ENCODE data around the gene OR3A1. TPM values are rescaled to one million over a fixed set of nuclear protein-coding genes. Genes with fewer than 3 reads are reported as not detected.

Gene OR3A1
- total and polyA plus RNA-seq, 2 of the 8 experiments (the other 6 are each of a cell fraction or from before 2014, with no cell fraction given) = not detected

- Histone ChIP-seq H2BK20ac (ENCODE audit: low read length) (no peak overlapping the region), H3K4ac (replicated peaks; ENCODE audit: insufficient read length, low read depth, low read length) (no peak overlapping the region), H3K79me2 (ENCODE audit: control insufficient read depth in 1 of 2, insufficient read depth in 2 of 2, low read length in 2 of 2) (no peaks in the 10 kb centered on the region), H3K36me3 (ENCODE audit: control insufficient read depth in 2 of 4, insufficient read depth in 4 of 4, low read length in 3 of 4) (no peaks in the 10 kb centered on the region), H4K8ac (ENCODE audit: extremely low read depth, insufficient read depth, low read length) (no peak overlapping the region), H3K79me1 (ENCODE audit: low read depth, low read length) (no peaks in the 10 kb centered on the region; the same call in 1 of the 2 replicates), H3K27me3 (replicated peaks in 1 of 4; ENCODE audit: control insufficient read depth in 3 of 4, extremely low read depth in 1 of 4, insufficient read depth in 3 of 4, low read length in 3 of 4) (no peaks in the 10 kb centered on the region), H3K14ac (ENCODE audit: insufficient read length) (no peak overlapping the region), H3K18ac (ENCODE audit: extremely low read depth, low read length) (no peak overlapping the region), H3K9me3 (ENCODE audit: insufficient read depth in 2 of 2, low read depth in 1 of 2, low read length in 1 of 2) (peaks cover 21 to 37% of the 10 kb centered on the region in 2 experiments; a peak in 3 of 4 replicates), H3K4me1 (replicated peaks in 1 of 4; ENCODE audit: control insufficient read depth in 3 of 4, insufficient read depth in 4 of 4, low read length in 3 of 4) (no peaks in the 10 kb centered on the region), H2BK120ac (replicated peaks; ENCODE audit: low read depth, low read length) (no peak overlapping the region), H2BK5ac (ENCODE audit: low read depth, low read length) (no peak overlapping the region), H3K9ac (replicated peaks in 1 of 4; ENCODE audit: extremely low read depth in 1 of 4, low read depth in 3 of 4, low read length in 3 of 4) (no peak overlapping the region), H2BK12ac (ENCODE audit: low read depth, low read length) (no peak overlapping the region), H4K20me1 (replicated peaks in 1 of 2; ENCODE audit: control insufficient read depth in 1 of 2, insufficient read depth in 2 of 2, low read length in 2 of 2) (no peaks in the 10 kb centered on the region), H4K91ac (replicated peaks; ENCODE audit: insufficient read length, low read length) (no peak overlapping the region), H3K23ac (ENCODE audit: insufficient read length) (no peak overlapping the region), H3K4me2 (ENCODE audit: insufficient read depth in 1 of 2, low read depth in 2 of 2, low read length in 2 of 2) (no peak overlapping the region), H2AFZ (ENCODE audit: low read length) (no peak overlapping the region), H3K4me3 (ENCODE audit: extremely low read depth in 1 of 4, insufficient read depth in 2 of 4, low read depth in 3 of 4, low read length in 4 of 4) (no peak overlapping the region), H3K56ac (replicated peaks; ENCODE audit: insufficient read length, low read depth, low read length) (no peak overlapping the region), H3K23me2 (ENCODE audit: low read depth, low read length) (no peaks in the 10 kb centered on the region; the same call in 1 of the 2 replicates), H4K5ac (ENCODE audit: insufficient read length, low read depth, low read length) (no peak overlapping the region), H2AK5ac (ENCODE audit: low read depth, low read length) (no peak overlapping the region), H2BK15ac (ENCODE audit: low read length) (no peak overlapping the region), H3K27ac (ENCODE audit: low read depth, low read length) (no peak overlapping the region)
- no peak for FAIRE-seq
- TF ChIP-seq SIRT6 (IDR thresholded peaks at IDR 0.05; ENCODE audit: low read length) (no peak), ASH2L (IDR thresholded peaks at IDR 0.05; ENCODE audit: low read length) (no peak), SIX5 (IDR thresholded peaks at IDR 0.05; ENCODE audit: low read depth, low read length) (no peak), EP300 (IDR thresholded peaks at IDR 0.05; ENCODE audit: borderline replicate concordance in 1 of 2, low read depth in 2 of 2, low read length in 2 of 2) (no peak), SUZ12 (IDR thresholded peaks at IDR 0.05; ENCODE audit: low read length) (no peak), CBX5 (IDR thresholded peaks at IDR 0.05; ENCODE audit: low read depth, low read length) (no peak), PHF8 (conservative IDR thresholded peaks at IDR 0.05; ENCODE audit: low read depth, low read length) (no peak), KDM1A (IDR thresholded peaks at IDR 0.05; ENCODE audit: borderline replicate concordance, low read length) (no peak), RXRA (IDR thresholded peaks at IDR 0.05; ENCODE audit: insufficient read depth, low read depth, low read length) (no peak)
- ChIA-PET CTCF (ENCODE audit: partially characterized antibody) (no interaction called here), POLR2A (ENCODE audit: partially characterized antibody) (no interaction called here)
- no peak for DNase-seq (ENCODE audit: low read depth in 1 of 2, low spot score in 2 of 2)
- WGBS, 2 experiments (ENCODE audit: extremely low coverage in 1 of 2, insufficient coverage in 1 of 2, insufficient read length in 1 of 2, insufficient replicate concordance in 2 of 2, low coverage in 1 of 2, low lambda C conversion rate in 2 of 2, missing lambda C conversion rate in 1 of 2) = 59% methylated on average over 4 of the region's 4 CpGs; no CpG with 5 or more reads in 1 of the 2 experiments
Observed at GRCh38 chr17:3295632-3296031, 2.5 kb downstream of the OR3A1 start.

All from H1 (cell line).